HG02970 (cell line): Measurements from ENCODE around the gene CRAMP1.
A peak's percentile ranks its signal among the peaks of the same experiment; 100 is the strongest.

Experiments
- ATAC-seq: cut with Tn5 transposase; IDR thresholded peaks from one replicate; pipeline ENCODE4 v1.9.1; 2021; ENCODE audit warnings: mild to moderate bottlenecking, moderate library complexity, moderate number of reproducible peaks; ENCODE audit not compliant: unreplicated experiment, low FRiP score

The CRAMP1 gene

GRCh38 chr16:1597154-1597553 is 15.0 kb upstream of the CRAMP1 start:
- no peak for ATAC-seq

GRCh38 chr16:1601031-1601430 is 11.1 kb upstream of the CRAMP1 start:
- no peak for ATAC-seq

GRCh38 chr16:1601489-1601888 is 10.7 kb upstream of the CRAMP1 start:
- ATAC-seq, result no peak

GRCh38 chr16:1602285-1602684 is 9.9 kb upstream of the CRAMP1 start:
- no peak for ATAC-seq

- ATAC-seq, result no peak
Observed at GRCh38 chr16:1606774-1607173, 5.4 kb upstream of the CRAMP1 start.

GRCh38 chr16:1607971-1608370 is 4.2 kb upstream of the CRAMP1 start:
- ATAC-seq, result no peak

- peak; percentile 40 for ATAC-seq
Observed at GRCh38 chr16:1610071-1610898, 1.9 kb upstream of the CRAMP1 start.

GRCh38 chr16:1610899-1611632 is 1.1 kb upstream of the CRAMP1 start:
- ATAC-seq, result no peak

- ATAC-seq, result no peak
Observed at GRCh38 chr16:1613211-1613622, 1.1 kb downstream of the CRAMP1 start.

- no peak for ATAC-seq
Observed at GRCh38 chr16:1613728-1614455, 1.7 kb downstream of the CRAMP1 start.

GRCh38 chr16:1614456-1615102 is 2.4 kb downstream of the CRAMP1 start:
- no peak for ATAC-seq

- no peak for ATAC-seq
Observed at GRCh38 chr16:1615761-1616160, 3.6 kb downstream of the CRAMP1 start.

GRCh38 chr16:1619976-1620375 is 7.8 kb downstream of the CRAMP1 start:
- ATAC-seq, result no peak

GRCh38 chr16:1620391-1620790 is 8.2 kb downstream of the CRAMP1 start:
- ATAC-seq, result no peak

GRCh38 chr16:1621851-1622250 is 9.7 kb downstream of the CRAMP1 start:
- no peak for ATAC-seq

- no peak for ATAC-seq
Observed at GRCh38 chr16:1626327-1626726, 14.2 kb downstream of the CRAMP1 start.

GRCh38 chr16:1626776-1627175 is 14.6 kb downstream of the CRAMP1 start:
- ATAC-seq, result no peak

GRCh38 chr16:1630450-1631213 is 18.5 kb downstream of the CRAMP1 start:
- ATAC-seq, result no peak

GRCh38 chr16:1631230-1631629 is 19.1 kb downstream of the CRAMP1 start:
- no peak for ATAC-seq
